Fibroblast of skin of right biceps (primary cell): ENCODE measurements around the gene SEMA4D.
"Not testable (repeated sequence)": the region's sequence is repeated elsewhere in the genome, so short reads cannot be mapped to it uniquely, and the experiment has no call there.

Source experiments
- DNase-seq: peaks from one replicate; pipeline ENCODE4 v3.0.0-alpha.2; 2013

The SEMA4D gene

GRCh38 chr9:89363311-89363670 lies 134.6 kb downstream of the SEMA4D start:
- no peak for DNase-seq

- no peak for DNase-seq
These were observed 135.1 kb downstream of the SEMA4D start for GRCh38 chr9:89362647-89363310.

DNA sequence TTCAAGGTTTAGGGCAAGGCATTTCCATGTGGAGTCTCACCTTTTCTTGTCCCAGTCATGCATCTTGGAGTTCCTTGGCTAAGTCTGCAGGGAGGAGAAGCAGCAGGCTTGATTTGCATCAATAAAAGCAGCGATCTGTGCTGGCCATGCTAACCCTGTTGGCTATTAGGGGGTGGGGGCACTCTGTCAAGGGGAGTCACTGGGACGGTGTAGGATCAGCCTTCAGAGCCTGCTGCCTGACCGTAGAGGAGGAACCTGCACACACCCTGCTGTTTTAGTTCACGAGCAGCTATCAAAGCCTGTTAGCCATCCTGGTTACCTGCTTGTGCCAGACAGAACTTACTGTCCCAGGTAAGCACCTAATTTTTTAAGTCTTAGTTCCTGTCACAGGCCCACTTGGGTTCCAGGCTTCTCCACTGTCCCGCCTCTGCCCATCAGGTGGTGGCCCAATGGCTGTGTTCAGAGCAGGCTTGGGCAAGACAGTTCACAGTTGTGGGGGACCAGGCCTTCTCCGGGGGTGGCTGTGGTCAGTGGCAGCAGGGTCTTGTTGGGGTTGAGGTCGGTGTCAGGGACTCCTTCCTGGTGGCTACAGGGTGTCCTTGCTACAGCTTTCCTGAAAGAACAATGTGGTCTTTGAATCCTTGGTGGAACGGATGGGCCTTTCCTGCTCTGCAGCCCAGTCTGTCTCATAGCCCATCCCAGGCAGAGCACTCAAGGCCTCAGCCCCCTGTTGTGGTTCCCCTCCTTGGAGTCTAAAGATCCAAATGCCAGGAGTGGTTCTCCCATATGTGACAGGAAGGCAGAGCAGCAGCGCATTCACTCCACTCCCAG lies 135.9 kb downstream of the SEMA4D start:
- DNase-seq, result no peak

DNA sequence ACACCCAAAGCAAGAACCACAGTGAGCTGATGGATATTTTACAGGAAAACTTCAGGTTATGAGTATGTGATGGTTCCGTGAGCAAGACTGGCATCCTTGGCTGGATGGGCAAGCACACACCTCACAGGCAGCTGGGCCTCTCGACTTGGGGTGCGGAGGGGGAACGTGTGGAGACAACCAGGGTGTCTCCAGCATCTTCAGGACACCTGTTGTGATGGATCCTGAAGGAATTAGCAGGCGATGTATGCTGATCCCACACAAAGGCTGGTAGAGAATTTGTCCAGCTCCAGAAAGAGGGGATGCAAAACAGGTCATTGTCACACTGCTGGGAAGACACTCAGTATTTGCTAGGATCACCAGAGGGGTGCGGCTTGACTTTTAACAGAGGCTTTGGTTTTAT lies 136.9 kb downstream of the SEMA4D start:
- DNase-seq, result no peak

GRCh38 chr9:89360465-89360864 lies 137.4 kb downstream of the SEMA4D start:
- no peak for DNase-seq

DNA sequence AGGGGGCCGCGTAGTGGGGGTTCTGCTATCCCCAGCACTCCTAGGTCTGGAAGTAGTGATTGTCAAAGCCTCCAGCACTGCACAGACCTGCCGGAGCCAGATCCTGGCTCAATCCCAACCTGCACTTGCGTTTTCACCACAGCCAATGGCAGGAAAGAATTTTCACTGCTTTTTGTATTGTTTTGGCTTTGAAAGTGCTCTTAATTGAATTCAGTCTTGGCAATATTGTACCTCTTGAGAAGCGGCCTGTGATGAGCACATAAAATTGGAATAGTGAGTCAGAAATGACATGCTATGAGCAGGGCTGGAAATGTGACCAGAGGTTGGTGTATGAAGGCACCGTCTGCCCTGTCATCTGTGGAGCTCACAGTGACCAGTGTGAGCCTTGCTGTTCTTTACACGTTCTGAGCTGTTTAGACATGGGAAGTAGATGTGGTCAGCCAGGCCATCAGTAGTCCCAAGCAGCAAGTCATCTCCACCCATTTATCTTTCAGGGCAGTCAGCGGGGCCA lies 138.1 kb downstream of the SEMA4D start:
- DNase-seq, result no peak

DNA sequence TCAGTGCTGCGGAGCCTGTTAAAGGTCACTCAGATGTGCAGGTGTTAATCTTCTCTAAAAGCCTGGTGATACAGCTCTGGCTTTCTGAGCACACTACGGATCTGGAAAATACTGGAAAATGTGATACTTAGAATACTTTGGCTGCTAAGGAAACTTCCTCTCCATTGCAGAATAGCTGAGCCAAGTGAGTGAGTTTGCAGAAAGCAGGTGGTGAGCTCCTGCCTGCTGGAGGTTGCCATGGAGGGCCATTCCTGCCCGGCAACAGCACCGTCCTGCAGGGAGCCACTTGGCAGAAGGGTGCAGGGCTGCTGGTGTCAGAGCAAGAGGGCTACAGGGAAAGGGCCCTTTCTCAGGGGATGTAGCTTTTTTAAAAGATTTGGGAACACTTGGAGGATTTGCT lies 138.9 kb downstream of the SEMA4D start:
- DNase-seq, result no peak

- no peak for DNase-seq
These were observed 139.5 kb downstream of the SEMA4D start for GRCh38 chr9:89358376-89358916.

DNA sequence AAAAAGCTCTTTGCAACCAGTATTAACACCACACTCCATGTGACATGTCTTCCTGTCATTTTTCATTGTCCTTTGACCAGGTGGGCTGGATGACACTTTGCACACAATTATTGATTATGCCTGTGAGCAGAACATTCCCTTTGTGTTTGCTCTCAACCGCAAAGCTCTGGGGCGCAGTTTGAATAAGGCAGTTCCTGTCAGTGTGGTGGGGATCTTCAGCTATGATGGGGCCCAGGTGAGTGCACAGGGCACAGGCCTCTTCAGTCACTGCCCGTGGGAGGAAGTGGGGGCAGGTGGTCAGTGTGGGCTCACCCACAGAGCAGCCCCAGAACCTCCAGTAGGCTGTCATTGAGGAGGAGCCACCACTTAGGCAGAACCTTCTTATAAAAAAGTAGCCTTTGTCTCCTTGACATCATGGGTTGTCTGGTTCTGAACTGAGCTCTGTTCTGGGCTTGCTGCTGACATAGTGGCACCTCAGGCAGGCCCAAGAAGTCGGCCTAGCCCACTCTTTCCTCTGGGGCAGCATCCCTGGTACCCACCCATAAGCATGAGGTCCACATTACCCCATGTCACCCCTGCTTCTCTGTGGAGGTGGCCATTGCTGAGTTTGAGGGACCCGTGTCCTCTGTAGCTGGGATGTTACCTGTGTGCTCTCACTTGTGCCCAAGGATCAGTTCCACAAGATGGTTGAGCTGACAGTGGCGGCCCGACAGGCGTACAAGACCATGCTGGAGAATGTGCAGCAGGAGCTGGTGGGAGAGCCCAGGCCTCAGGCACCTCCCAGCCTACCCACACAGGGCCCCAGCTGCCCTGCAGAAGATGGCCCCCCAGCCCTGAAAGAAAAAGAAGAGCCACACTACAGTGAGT lies 140.3 kb downstream of the SEMA4D start:
- DNase-seq, result no peak

- DNase-seq, result no peak
These were observed 141.1 kb downstream of the SEMA4D start for GRCh38 chr9:89356782-89357181.

- DNase-seq, result no peak
These were observed 143.4 kb downstream of the SEMA4D start for GRCh38 chr9:89354471-89354870.

DNA sequence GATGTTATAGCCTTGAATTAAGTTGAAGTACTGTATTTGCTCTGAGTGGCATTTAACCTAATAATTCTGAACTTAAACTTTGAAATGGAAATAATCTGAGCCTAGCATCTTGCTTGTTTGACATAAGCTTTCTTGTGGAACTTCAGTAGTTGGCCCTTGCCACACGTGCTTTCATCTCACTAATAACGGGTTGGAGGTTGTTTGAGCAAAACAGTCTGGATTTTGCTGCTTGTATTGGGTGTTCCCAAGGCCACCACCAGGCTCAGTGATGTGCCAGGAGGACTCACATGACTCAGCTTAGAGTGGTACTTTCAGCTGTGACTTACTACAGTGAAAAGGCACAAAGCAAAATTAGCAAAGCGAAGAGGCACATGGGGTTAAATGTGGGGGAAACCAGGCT lies 143.9 kb downstream of the SEMA4D start:
- DNase-seq, result no peak

- no peak for DNase-seq
These were observed 144.9 kb downstream of the SEMA4D start for GRCh38 chr9:89352874-89353649.

- DNase-seq, result no peak
These were observed 145.5 kb downstream of the SEMA4D start for GRCh38 chr9:89352451-89352850.

DNA sequence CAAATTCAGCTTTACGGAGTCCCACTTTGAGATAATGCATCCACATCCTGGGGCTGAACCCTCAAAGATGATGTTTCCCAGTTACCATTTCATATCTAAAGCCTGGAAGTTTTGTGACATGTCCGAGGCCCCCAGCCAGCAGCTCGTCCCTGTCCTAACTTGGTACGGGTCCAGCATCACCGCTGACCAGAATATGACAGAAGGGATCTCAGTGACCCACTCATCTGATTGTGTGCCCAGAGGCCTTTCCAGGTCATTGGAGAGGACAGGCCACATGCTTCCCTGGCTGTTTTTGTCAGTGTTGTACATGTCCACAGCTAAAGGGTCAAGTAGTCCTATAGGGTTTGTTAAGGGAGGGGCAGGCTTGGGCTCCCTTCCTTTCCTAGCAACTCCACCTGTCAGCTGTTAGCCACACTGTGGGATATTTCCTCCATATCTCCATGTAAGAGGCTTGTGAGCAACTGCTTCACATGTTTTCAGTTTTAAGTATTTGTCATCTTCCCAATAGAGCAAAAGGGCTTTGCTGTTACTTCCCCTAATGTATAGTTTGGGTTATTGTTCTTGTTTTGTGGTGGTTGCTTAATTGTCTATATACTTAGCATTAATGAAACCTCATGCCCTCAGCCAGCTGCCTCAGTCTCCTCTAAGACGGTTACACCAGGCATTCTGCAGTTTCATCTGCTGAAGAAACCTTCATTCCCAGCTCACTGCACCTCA lies 146.2 kb downstream of the SEMA4D start:
- DNase-seq, result no peak

- no peak for DNase-seq
These were observed 146.8 kb downstream of the SEMA4D start for GRCh38 chr9:89350988-89351557.

DNA sequence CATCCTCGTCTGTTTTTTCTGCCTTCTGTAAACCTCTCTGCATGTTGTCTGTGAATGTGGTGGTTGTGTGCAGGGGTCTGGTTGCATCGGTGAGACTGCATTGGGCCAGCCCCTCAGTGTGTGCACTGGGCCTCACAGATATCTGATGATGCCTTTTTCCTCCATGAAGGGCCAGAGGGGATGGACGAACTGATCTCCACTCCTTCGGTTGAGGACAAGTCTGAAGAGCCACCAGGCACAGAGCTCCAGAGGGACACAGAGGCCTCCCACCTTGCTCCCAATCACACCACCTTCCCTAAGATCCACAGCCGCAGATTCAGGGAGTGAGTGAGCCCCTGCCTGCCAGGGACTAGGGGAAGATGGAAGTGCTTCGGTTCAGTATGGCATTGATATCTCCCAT lies 148.3 kb downstream of the SEMA4D start:
- no peak for DNase-seq

DNA sequence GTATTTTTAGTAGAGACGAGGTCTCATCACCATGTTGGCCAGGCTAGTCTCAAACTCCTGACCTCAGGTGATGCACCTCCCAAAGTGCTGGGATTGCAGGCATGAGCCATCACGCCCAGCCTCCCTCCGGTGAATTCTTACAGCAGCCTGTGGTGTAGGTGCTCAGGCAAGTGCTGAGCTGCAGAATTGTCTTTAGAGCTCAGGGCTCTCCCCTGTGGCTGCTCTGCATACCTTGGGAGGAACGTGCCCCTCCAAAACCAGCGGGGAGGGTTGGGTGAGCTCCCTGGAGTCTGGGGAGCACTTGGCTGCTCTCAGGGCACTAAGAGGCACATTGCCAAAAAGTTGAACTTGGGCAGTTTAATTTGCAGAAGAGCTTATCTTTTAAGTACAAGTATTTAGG lies 150.3 kb downstream of the SEMA4D start:
- DNase-seq, result no peak

GRCh38 chr9:89346696-89347095 lies 151.2 kb downstream of the SEMA4D start:
- no peak for DNase-seq

DNA sequence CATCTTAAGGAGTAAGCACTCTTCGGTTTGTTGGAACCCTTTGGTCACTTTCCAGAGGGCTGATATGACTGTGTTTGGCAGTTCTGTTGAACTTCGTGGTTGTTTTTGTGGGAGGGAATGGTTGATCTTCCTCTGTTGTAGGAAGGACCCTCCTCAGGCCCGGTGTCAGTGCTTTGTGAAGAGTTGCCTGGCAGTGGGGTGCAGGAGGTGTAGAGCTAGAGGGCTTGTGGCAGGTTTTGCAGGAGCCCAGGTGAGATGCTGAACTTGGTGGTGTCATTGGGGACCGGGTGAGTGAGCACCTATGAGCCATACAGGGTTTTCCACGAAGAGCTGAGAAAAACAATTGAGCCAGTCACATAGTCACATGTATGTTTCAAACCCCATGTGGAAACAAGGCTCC lies 152.4 kb downstream of the SEMA4D start:
- DNase-seq, result no peak

GRCh38 chr9:89343812-89344211 lies 154.1 kb downstream of the SEMA4D start:
- DNase-seq, result not testable (repeated sequence)
